Activated gamma-delta T cell treated with Interleukin-2 at 50 U/mL for 16 hours (primary cell): ENCODE results near the gene TTLL5.

ENCODE experiments used
- DNase-seq: peaks from one replicate; pipeline ENCODE4 v3.0.0-alpha.2; 2020

The TTLL5 gene

DNA sequence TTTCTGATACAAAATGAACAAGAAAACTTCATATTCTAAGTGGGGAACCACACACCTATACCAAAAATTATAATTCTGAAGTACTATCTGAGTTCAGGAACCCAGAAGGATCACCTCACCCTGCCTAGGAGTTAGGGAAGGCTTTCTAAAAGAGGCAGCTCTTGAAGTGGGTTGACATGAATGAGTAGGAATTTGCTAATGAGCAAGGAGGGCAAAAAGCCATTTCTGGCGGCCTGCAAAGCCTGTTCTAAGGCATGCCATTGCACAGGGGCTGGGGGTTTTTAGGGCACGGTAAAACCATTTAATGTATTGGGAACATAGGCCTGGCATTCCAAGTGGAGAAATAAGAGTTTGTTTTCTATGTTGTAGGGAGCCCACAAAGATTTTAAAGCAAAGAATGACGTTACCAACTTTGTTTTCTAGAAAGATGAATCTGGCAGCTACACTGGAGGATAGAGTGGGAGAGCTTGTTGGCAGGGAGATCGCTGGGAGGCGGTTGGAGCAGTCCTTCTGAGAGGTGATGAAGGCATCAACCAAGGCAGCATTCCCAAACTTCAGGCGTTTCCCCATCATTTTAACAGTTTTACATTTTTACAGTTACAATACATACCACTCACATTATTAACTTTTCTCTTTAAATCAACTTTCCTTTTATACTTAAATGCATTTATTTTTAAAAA, 338.6 kb downstream of the TTLL5 start:
- DNase-seq = no peak

DNA sequence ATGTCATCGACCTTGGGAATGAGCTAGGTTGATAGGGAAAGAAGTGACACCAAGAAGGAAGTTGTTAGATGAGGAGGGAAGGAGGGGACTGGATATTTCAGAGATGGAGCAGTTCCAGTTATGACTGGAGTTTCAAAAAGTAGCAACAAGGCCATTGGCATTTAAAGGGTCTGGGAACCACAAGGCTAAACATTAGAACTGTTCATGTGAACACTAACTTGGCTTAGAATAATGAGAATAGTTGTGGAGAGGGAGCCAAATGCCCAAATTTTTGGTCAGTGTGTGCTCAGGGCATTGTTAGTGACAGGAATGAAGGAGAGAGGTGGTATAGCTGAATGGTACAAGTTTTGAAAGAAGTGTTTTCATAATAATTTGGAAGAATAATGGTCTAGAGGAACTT, 341.3 kb downstream of the TTLL5 start:
- DNase-seq = no peak
